PFSK-1 (cell line): ENCODE data around the gene EVX1.

Experiments
- POLR2AphosphoS5 ChIP-seq: IDR thresholded peaks from 2 replicates; pipeline ENCODE4 v1.6.1; 2012; ENCODE audit warnings: low read depth, mild to moderate bottlenecking, control low read depth, low read length, moderate library complexity
- REST ChIP-seq, 2 experiments: IDR thresholded peaks; 2 replicates each; pipeline versions ENCODE4 v1.6.1 to v1.8.0; 2011 to 2012; ENCODE audit warnings: low read depth in 2 of 2, low read length in 2 of 2, control low read depth in 1 of 2, inconsistent platforms in 1 of 2, mild to moderate bottlenecking in 1 of 2, moderate library complexity in 1 of 2; ENCODE audit not compliant: insufficient read depth in 1 of 2
- TAF1 ChIP-seq: IDR thresholded peaks from 2 replicates; pipeline ENCODE4 v1.6.1; 2012; ENCODE audit warnings: low read length, control low read depth, borderline replicate concordance; ENCODE audit not compliant: insufficient read depth

GRCh38 chr7:27295236-27295635 lies 52.6 kb downstream of the EVX1 start:
- TF ChIP-seq REST (IDR thresholded peaks at IDR 0.05; ENCODE audit: insufficient read depth in 1 of 2, low read depth in 2 of 2, low read length in 2 of 2) (no peak), TAF1 (no peak), POLR2AphosphoS5 (no peak)
